ENCODE results near the gene NTF3. TPM values are rescaled to one million over a fixed set of nuclear protein-coding genes. Genes with fewer than 3 reads are reported as not detected.

The NTF3 gene
- total and polyA plus RNA-seq, 2 donors (not counting 1 experiment from before 2014, with no cell fraction given), result 5.9 to 12.5 TPM

- no peaks in the 10 kb centered on the region for H3K79me2 ChIP-seq (ENCODE audit: control insufficient read depth, insufficient read depth, low read length)
- no peak overlapping the region for H3K4me3 ChIP-seq (replicated peaks in 1 of 4; ENCODE audit: control extremely low read depth in 1 of 4, insufficient read depth in 1 of 4, low read depth in 3 of 4, low read length in 4 of 4)
- H3K9ac ChIP-seq (ENCODE audit: insufficient read depth, low read length), result no peak overlapping the region
- H3K4me1 ChIP-seq (ENCODE audit: control insufficient read depth, extremely low read depth, insufficient read depth, low read length), result no peaks in the 10 kb centered on the region
- DNase-seq (ENCODE audit: low read depth in 2 of 2), result no peak
- H3K27me3 ChIP-seq (ENCODE audit: control insufficient read depth, insufficient read depth, low read length), result no peaks in the 10 kb centered on the region
- no peak overlapping the region for H2AFZ ChIP-seq (ENCODE audit: low read length)
- no peak overlapping the region for H3K27ac ChIP-seq (ENCODE audit: insufficient read depth, low read length)
- no peaks in the 10 kb centered on the region for H3K9me3 ChIP-seq (ENCODE audit: control insufficient read depth, insufficient read depth, low read depth, low read length)
- no peak overlapping the region for H3K4me2 ChIP-seq (ENCODE audit: extremely low read depth, insufficient read depth, low read length)
- H3K36me3 ChIP-seq (ENCODE audit: control insufficient read depth, insufficient read depth, low read length), result no peaks in the 10 kb centered on the region
- H4K20me1 ChIP-seq (ENCODE audit: control insufficient read depth, extremely low read depth, insufficient read depth, low read length), result no peaks in the 10 kb centered on the region
- TF ChIP-seq EZH2 (IDR thresholded peaks at IDR 0.05; ENCODE audit: low read length, missing control alignments) (no peak), CTCF (conservative IDR thresholded peaks at IDR 0.05 in 1 of 2, IDR thresholded peaks at IDR 0.05 in 1 of 2; ENCODE audit: low read depth in 1 of 2, low read length in 2 of 2) (no peak)
These were observed 80.7 kb downstream of the NTF3 start for GRCh38 chr12:5512601-5512970.

GRCh38 chr12:5513406-5513805, 81.5 kb downstream of the NTF3 start:
- Histone ChIP-seq H3K36me3 (ENCODE audit: control insufficient read depth, insufficient read depth, low read length) (no peaks in the 10 kb centered on the region), H3K9ac (ENCODE audit: insufficient read depth, low read length) (no peak overlapping the region), H3K9me3 (ENCODE audit: control insufficient read depth, insufficient read depth, low read depth, low read length) (no peaks in the 10 kb centered on the region), H3K4me3 (replicated peaks in 1 of 4; ENCODE audit: control extremely low read depth in 1 of 4, insufficient read depth in 1 of 4, low read depth in 3 of 4, low read length in 4 of 4) (no peak overlapping the region), H2AFZ (ENCODE audit: low read length) (no peak overlapping the region), H3K79me2 (ENCODE audit: control insufficient read depth, insufficient read depth, low read length) (no peaks in the 10 kb centered on the region), H3K27me3 (ENCODE audit: control insufficient read depth, insufficient read depth, low read length) (no peaks in the 10 kb centered on the region), H3K4me1 (ENCODE audit: control insufficient read depth, extremely low read depth, insufficient read depth, low read length) (no peaks in the 10 kb centered on the region), H3K4me2 (ENCODE audit: extremely low read depth, insufficient read depth, low read length) (no peak overlapping the region), H4K20me1 (ENCODE audit: control insufficient read depth, extremely low read depth, insufficient read depth, low read length) (no peaks in the 10 kb centered on the region), H3K27ac (ENCODE audit: insufficient read depth, low read length) (no peak overlapping the region)
- TF ChIP-seq CTCF (conservative IDR thresholded peaks at IDR 0.05 in 1 of 2, IDR thresholded peaks at IDR 0.05 in 1 of 2; ENCODE audit: low read depth in 1 of 2, low read length in 2 of 2) (no peak), EZH2 (IDR thresholded peaks at IDR 0.05; ENCODE audit: low read length, missing control alignments) (no peak)
- no peak for DNase-seq (ENCODE audit: low read depth in 2 of 2)

- H3K4me3 ChIP-seq (replicated peaks in 1 of 4; ENCODE audit: control extremely low read depth in 1 of 4, insufficient read depth in 1 of 4, low read depth in 3 of 4, low read length in 4 of 4), result no peak overlapping the region
- H3K27me3 ChIP-seq (ENCODE audit: control insufficient read depth, insufficient read depth, low read length), result no peaks in the 10 kb centered on the region
- no peaks in the 10 kb centered on the region for H4K20me1 ChIP-seq (ENCODE audit: control insufficient read depth, extremely low read depth, insufficient read depth, low read length)
- no peaks in the 10 kb centered on the region for H3K36me3 ChIP-seq (ENCODE audit: control insufficient read depth, insufficient read depth, low read length)
- H3K4me1 ChIP-seq (ENCODE audit: control insufficient read depth, extremely low read depth, insufficient read depth, low read length), result no peaks in the 10 kb centered on the region
- no peaks in the 10 kb centered on the region for H3K79me2 ChIP-seq (ENCODE audit: control insufficient read depth, insufficient read depth, low read length)
- H2AFZ ChIP-seq (ENCODE audit: low read length), result no peak overlapping the region
- H3K27ac ChIP-seq (ENCODE audit: insufficient read depth, low read length), result no peak overlapping the region
- H3K9me3 ChIP-seq (ENCODE audit: control insufficient read depth, insufficient read depth, low read depth, low read length), result no peaks in the 10 kb centered on the region
- TF ChIP-seq EZH2 (IDR thresholded peaks at IDR 0.05; ENCODE audit: low read length, missing control alignments) (no peak), CTCF (conservative IDR thresholded peaks at IDR 0.05 in 1 of 2, IDR thresholded peaks at IDR 0.05 in 1 of 2; ENCODE audit: low read depth in 1 of 2, low read length in 2 of 2) (no peak)
- H3K4me2 ChIP-seq (ENCODE audit: extremely low read depth, insufficient read depth, low read length), result no peak overlapping the region
- H3K9ac ChIP-seq (ENCODE audit: insufficient read depth, low read length), result no peak overlapping the region
- no peak for DNase-seq (ENCODE audit: low read depth in 2 of 2)
These were observed 82.1 kb downstream of the NTF3 start for GRCh38 chr12:5514016-5514415.
